HG02571 (cell line): Measurements from ENCODE around the gene SULT1C2.
"Not testable (repeated sequence)": the region's sequence is repeated elsewhere in the genome, so short reads cannot be mapped to it uniquely, and the experiment has no call there.

Experiments used
- ATAC-seq: cut with Tn5 transposase; IDR thresholded peaks from one replicate; pipeline ENCODE4 v1.9.1; 2021; ENCODE audit warnings: mild to moderate bottlenecking, moderate library complexity; ENCODE audit not compliant: unreplicated experiment

The SULT1C2 gene

GRCh38 chr2:108348816-108349570 is 60.3 kb downstream of the SULT1C2 start:
- ATAC-seq: no peak

- no peak for ATAC-seq
Observed at GRCh38 chr2:108349571-108349928, 60.9 kb downstream of the SULT1C2 start.

GRCh38 chr2:108351889-108352288 is 63.2 kb downstream of the SULT1C2 start:
- no peak for ATAC-seq

- no peak for ATAC-seq
Observed at GRCh38 chr2:108354136-108354535, 65.4 kb downstream of the SULT1C2 start.

- ATAC-seq: no peak
Observed at GRCh38 chr2:108355906-108356734, 67.4 kb downstream of the SULT1C2 start.

- ATAC-seq: not testable (repeated sequence)
Observed at GRCh38 chr2:108359336-108359735, 70.6 kb downstream of the SULT1C2 start.
